Stimulated activated naive B cell treated with anti-CD40 and anti-IgM and Interleukin-4, amounts not matched to agents 10 μg/mL and 1 μg/mL and 100 μg/mL, for 72 hours (primary cell): ENCODE data around the gene MYZAP.

Source experiments
- ATAC-seq, 2 donors: fragments of 150-1000 bp; cut with Tn5 transposase; replicated peaks; 2 replicates each; pipeline ENCODE4 v1.10.0; 2021; ENCODE audit warnings: moderate library complexity in 1 of 2
- DNase-seq: peaks from one replicate; pipeline ENCODE4 v3.0.0; 2021
- H3K27ac Mint-ChIP-seq: one replicate; pipeline ENCODE4 v1.8.0; 2022; ENCODE audit warnings: mild to moderate bottlenecking, mixed read lengths
- H3K27me3 Mint-ChIP-seq, 2 donors: one replicate each; pipeline ENCODE4 v1.8.0; 2022; ENCODE audit warnings: mixed read lengths in 2 of 2
- H3K36me3 Mint-ChIP-seq, 2 donors: one replicate each; pipeline ENCODE4 v1.8.0; 2022; ENCODE audit warnings: mixed read lengths in 2 of 2, mild to moderate bottlenecking in 1 of 2
- H3K4me1 Mint-ChIP-seq, 2 donors: one replicate each; pipeline ENCODE4 v1.8.0; 2022; ENCODE audit warnings: mixed read lengths in 2 of 2, mild to moderate bottlenecking in 1 of 2
- H3K4me3 Mint-ChIP-seq, 2 donors: one replicate each; pipeline ENCODE4 v1.8.0; 2022; ENCODE audit warnings: mild to moderate bottlenecking in 2 of 2, mixed read lengths in 2 of 2, moderate library complexity in 1 of 2
- H3K9me3 Mint-ChIP-seq, 2 donors: one replicate each; pipeline ENCODE4 v1.8.0; 2022; ENCODE audit warnings: mixed read lengths in 2 of 2, mild to moderate bottlenecking in 1 of 2

Gene MYZAP

GRCh38 chr15:57571725-57572124 is 20.0 kb upstream of the MYZAP start:
- Mint-ChIP-seq H3K27me3 (peaks cover 0 to 3% of the 10 kb centered on the region in 2 donors), H3K27ac (no peak overlapping the region), H3K4me3 (no peak overlapping the region), H3K4me1 (peaks cover 13 to 38% of the 10 kb centered on the region in 2 donors), H3K36me3 (peaks cover 0 to 3% of the 10 kb centered on the region in 2 donors), H3K9me3 (peaks cover 0 to 4% of the 10 kb centered on the region in 2 donors)
- no peak for ATAC-seq
- DNase-seq, result no peak

GRCh38 chr15:57572468-57572867 is 19.2 kb upstream of the MYZAP start:
- no peak for DNase-seq
- Mint-ChIP-seq H3K4me1 (peaks cover 13 to 32% of the 10 kb centered on the region in 2 donors), H3K4me3 (no peak overlapping the region), H3K27ac (no peak overlapping the region), H3K27me3 (peaks cover 0 to 7% of the 10 kb centered on the region in 2 donors), H3K9me3 (peaks cover 0 to 4% of the 10 kb centered on the region in 2 donors), H3K36me3 (peaks cover 0 to 3% of the 10 kb centered on the region in 2 donors)
- no peak for ATAC-seq

GRCh38 chr15:57573151-57573550 is 18.6 kb upstream of the MYZAP start:
- H3K27me3 Mint-ChIP-seq, result peaks cover 0 to 11% of the 10 kb centered on the region in 2 donors
- DNase-seq (no peak), ATAC-seq (no peak)
- peaks cover 0 to 4% of the 10 kb centered on the region in 2 donors for H3K9me3 Mint-ChIP-seq
- H3K36me3 Mint-ChIP-seq, result peaks cover 0 to 3% of the 10 kb centered on the region in 2 donors
- peak overlapping the region; percentile 37 for H3K27ac Mint-ChIP-seq
- H3K4me1 Mint-ChIP-seq, result peaks cover 10 to 32% of the 10 kb centered on the region in 2 donors
- no peak overlapping the region for H3K4me3 Mint-ChIP-seq

- H3K9me3 Mint-ChIP-seq, result peaks cover 0 to 2% of the 10 kb centered on the region in 2 donors
- peaks cover 4 to 21% of the 10 kb centered on the region in 2 donors for H3K4me1 Mint-ChIP-seq
- ATAC-seq (no peak), DNase-seq (no peak)
- H3K27ac Mint-ChIP-seq, result no peak overlapping the region
- H3K27me3 Mint-ChIP-seq, result peaks cover 11 to 22% of the 10 kb centered on the region in 2 donors
- no peaks in the 10 kb centered on the region for H3K36me3 Mint-ChIP-seq
- no peak overlapping the region for H3K4me3 Mint-ChIP-seq
These were observed 16.3 kb upstream of the MYZAP start for GRCh38 chr15:57575363-57575762.

GRCh38 chr15:57578288-57578900 is 13.3 kb upstream of the MYZAP start:
- ATAC-seq, result no peak
- H3K9me3 Mint-ChIP-seq, result peaks cover 4 to 7% of the 10 kb centered on the region in 2 donors
- peaks cover 3 to 16% of the 10 kb centered on the region in 2 donors for H3K4me1 Mint-ChIP-seq
- H3K36me3 Mint-ChIP-seq, result peaks cover 6 to 7% of the 10 kb centered on the region in 2 donors
- H3K27ac Mint-ChIP-seq, result no peak overlapping the region
- peaks cover 11 to 35% of the 10 kb centered on the region in 2 donors for H3K27me3 Mint-ChIP-seq
- DNase-seq, result no peak
- H3K4me3 Mint-ChIP-seq, result no peak overlapping the region

- H3K27me3 Mint-ChIP-seq, result peaks cover 11 to 35% of the 10 kb centered on the region in 2 donors
- peaks cover 6 to 9% of the 10 kb centered on the region in 2 donors for H3K36me3 Mint-ChIP-seq
- no peak for ATAC-seq
- DNase-seq, result no peak
- H3K27ac Mint-ChIP-seq, result no peak overlapping the region
- peaks cover 3 to 21% of the 10 kb centered on the region in 2 donors for H3K4me1 Mint-ChIP-seq
- no peak overlapping the region for H3K4me3 Mint-ChIP-seq
- peaks cover 4 to 8% of the 10 kb centered on the region in 2 donors for H3K9me3 Mint-ChIP-seq
These were observed 11.3 kb upstream of the MYZAP start for GRCh38 chr15:57580428-57580827.

- DNase-seq (no peak), ATAC-seq (no peak)
- H3K4me1 Mint-ChIP-seq, result peaks cover 6 to 26% of the 10 kb centered on the region in 2 donors
- peaks cover 11 to 35% of the 10 kb centered on the region in 2 donors for H3K27me3 Mint-ChIP-seq
- H3K9me3 Mint-ChIP-seq, result peaks cover 4 to 8% of the 10 kb centered on the region in 2 donors
- peaks cover 6 to 9% of the 10 kb centered on the region in 2 donors for H3K36me3 Mint-ChIP-seq
- H3K4me3 Mint-ChIP-seq, result no peak overlapping the region
- no peak overlapping the region for H3K27ac Mint-ChIP-seq
These were observed 10.8 kb upstream of the MYZAP start for GRCh38 chr15:57580866-57581265.

GRCh38 chr15:57582090-57582489 is 9.6 kb upstream of the MYZAP start:
- ATAC-seq (no peak), DNase-seq (no peak)
- Mint-ChIP-seq H3K27ac (peak overlapping the region; percentile 74), H3K4me3 (no peak overlapping the region), H3K27me3 (peaks cover 11 to 34% of the 10 kb centered on the region in 2 donors), H3K9me3 (peaks cover 4 to 8% of the 10 kb centered on the region in 2 donors), H3K36me3 (peaks cover 6 to 9% of the 10 kb centered on the region in 2 donors), H3K4me1 (peaks cover 9 to 38% of the 10 kb centered on the region in 2 donors)

GRCh38 chr15:57583282-57583681 is 8.4 kb upstream of the MYZAP start:
- Mint-ChIP-seq H3K27ac (no peak overlapping the region), H3K36me3 (peaks cover 6 to 9% of the 10 kb centered on the region in 2 donors)
- no peak for ATAC-seq

GRCh38 chr15:57583720-57584119 is 8.0 kb upstream of the MYZAP start:
- Mint-ChIP-seq H3K27me3 (peaks cover 10 to 26% of the 10 kb centered on the region in 2 donors), H3K27ac (no peak overlapping the region), H3K36me3 (peaks cover 6 to 9% of the 10 kb centered on the region in 2 donors), H3K9me3 (peaks cover 4 to 8% of the 10 kb centered on the region in 2 donors), H3K4me1 (peaks cover 23 to 43% of the 10 kb centered on the region in 2 donors), H3K4me3 (no peak overlapping the region)
- no peak for ATAC-seq
- no peak for DNase-seq

More at GRCh38 chr15:57583282-57583681, 8.4 kb upstream of the MYZAP start:
- Mint-ChIP-seq H3K4me3 (no peak overlapping the region), H3K4me1 (peaks cover 19 to 43% of the 10 kb centered on the region in 2 donors), H3K9me3 (peaks cover 4 to 8% of the 10 kb centered on the region in 2 donors), H3K27me3 (peaks cover 11 to 27% of the 10 kb centered on the region in 2 donors)
- DNase-seq, result no peak

- Mint-ChIP-seq H3K27me3 (peaks cover 0 to 3% of the 10 kb centered on the region in 2 donors), H3K4me3 (peak overlapping the region; percentile 2 to 30), H3K27ac (peak overlapping the region; percentile 97), H3K4me1 (peaks cover 44 to 65% of the 10 kb centered on the region in 2 donors), H3K36me3 (peaks cover 6 to 9% of the 10 kb centered on the region in 2 donors), H3K9me3 (peaks cover 4 to 8% of the 10 kb centered on the region in 2 donors)
- ATAC-seq, result peak; percentile 79 to 85
- peak; percentile 35 for DNase-seq
These were observed 4.9 kb upstream of the MYZAP start for GRCh38 chr15:57586661-57587424.

GRCh38 chr15:57589281-57589680 is 2.4 kb upstream of the MYZAP start:
- H3K4me3 Mint-ChIP-seq, result no peak overlapping the region
- DNase-seq (no peak), ATAC-seq (no peak)
- H3K27ac Mint-ChIP-seq, result peak overlapping the region; percentile 22
- H3K9me3 Mint-ChIP-seq, result no peaks in the 10 kb centered on the region
- peaks cover 49 to 82% of the 10 kb centered on the region in 2 donors for H3K4me1 Mint-ChIP-seq
- peaks cover 0 to under 1% of the 10 kb centered on the region in 2 donors for H3K36me3 Mint-ChIP-seq
- H3K27me3 Mint-ChIP-seq, result no peaks in the 10 kb centered on the region

GRCh38 chr15:57589754-57590153 is 1.9 kb upstream of the MYZAP start:
- H3K4me1 Mint-ChIP-seq, result peaks cover 49 to 82% of the 10 kb centered on the region in 2 donors
- DNase-seq (no peak), ATAC-seq (no peak)
- H3K27ac Mint-ChIP-seq, result peak overlapping the region; percentile 70
- no peaks in the 10 kb centered on the region for H3K27me3 Mint-ChIP-seq
- H3K36me3 Mint-ChIP-seq, result peaks cover 0 to 1% of the 10 kb centered on the region in 2 donors
- H3K4me3 Mint-ChIP-seq, result no peak overlapping the region
- no peaks in the 10 kb centered on the region for H3K9me3 Mint-ChIP-seq

- Mint-ChIP-seq H3K27me3 (no peaks in the 10 kb centered on the region), H3K9me3 (no peaks in the 10 kb centered on the region), H3K36me3 (peaks cover 0 to 1% of the 10 kb centered on the region in 2 donors), H3K27ac (peak overlapping the region; percentile 84), H3K4me1 (peaks cover 44 to 74% of the 10 kb centered on the region in 2 donors), H3K4me3 (peak overlapping the region; percentile 85 to 92)
- DNase-seq (peak; percentile 4), ATAC-seq (peak; percentile 19 to 31)
These were observed 375 bp upstream of the MYZAP start for GRCh38 chr15:57591237-57591821.
